CD4-positive, alpha-beta T cell treated with Interleukin-21 for 1 hour (primary cell): ENCODE measurements around the gene MRPL49.
"Not testable (repeated sequence)": the region's sequence is repeated elsewhere in the genome, so short reads cannot be mapped to it uniquely, and the experiment has no call there.

Experiments
- DNase-seq: peaks from one replicate; pipeline ENCODE4 v3.0.0-alpha.2; 2020

Gene MRPL49

DNA sequence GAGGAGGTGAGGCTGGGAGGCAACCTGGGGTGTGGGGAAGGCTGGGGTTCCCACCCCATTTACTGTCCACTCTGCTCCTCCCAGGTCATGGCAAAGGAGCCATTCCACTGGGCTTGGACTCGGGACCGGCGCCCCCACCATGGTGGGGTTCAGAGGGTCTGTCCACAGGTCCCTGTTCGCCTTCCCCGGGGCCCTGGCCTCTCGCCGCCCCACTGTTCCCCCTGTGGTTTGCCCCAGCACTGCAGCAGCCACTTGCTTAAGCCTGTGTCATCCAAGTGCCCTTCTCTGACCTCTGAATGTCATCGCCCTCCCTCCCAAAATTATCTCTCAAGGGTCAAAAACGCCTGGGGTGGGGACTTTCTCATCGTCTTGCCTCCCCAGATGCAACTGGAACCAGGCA, 50.5 kb downstream of the MRPL49 start:
- DNase-seq = no peak

DNA sequence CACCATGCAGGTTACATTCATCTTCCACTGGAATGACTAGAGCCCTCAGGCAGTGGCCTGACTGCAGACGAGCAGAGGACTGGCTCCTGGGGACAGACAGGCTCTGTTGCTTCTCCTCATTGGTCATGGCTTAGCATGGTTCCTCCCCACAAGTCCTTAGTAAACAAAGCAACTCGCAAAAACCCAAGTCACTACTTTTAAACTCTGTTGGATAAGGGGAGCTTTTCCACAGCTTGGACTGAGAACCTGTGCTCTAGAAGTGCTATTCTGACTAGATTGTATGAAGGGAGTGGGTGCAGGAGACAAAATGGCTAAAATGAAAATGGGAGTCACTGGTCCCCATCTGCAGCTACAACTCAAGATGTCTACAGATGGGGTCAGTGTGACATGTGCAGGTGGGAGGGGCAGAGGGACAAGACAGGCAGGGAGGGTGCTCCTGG, 52.5 kb downstream of the MRPL49 start:
- not testable (repeated sequence) for DNase-seq
